ENCODE measurements around the gene CCDC187.
"Not testable (repeated sequence)": the region's sequence is repeated elsewhere in the genome, so short reads cannot be mapped to it uniquely, and the experiment has no call there.

The CCDC187 gene

GRCh38 chr9:136303825-136304416 is at the start of gene CCDC187:
Gene CCDC187 (minus strand): TSS chr9:136304094. CDS start chr9:136303830, 264 bp downstream.
- DNase-seq (ENCODE audit: low read depth) = no peak

- DNase-seq (ENCODE audit: low read depth) = no peak
Measured at GRCh38 chr9:136353088-136353487, 49.2 kb upstream of the CCDC187 start.

- DNase-seq (ENCODE audit: low read depth) = no peak
Measured at GRCh38 chr9:136352682-136353081, 48.8 kb upstream of the CCDC187 start.

DNA sequence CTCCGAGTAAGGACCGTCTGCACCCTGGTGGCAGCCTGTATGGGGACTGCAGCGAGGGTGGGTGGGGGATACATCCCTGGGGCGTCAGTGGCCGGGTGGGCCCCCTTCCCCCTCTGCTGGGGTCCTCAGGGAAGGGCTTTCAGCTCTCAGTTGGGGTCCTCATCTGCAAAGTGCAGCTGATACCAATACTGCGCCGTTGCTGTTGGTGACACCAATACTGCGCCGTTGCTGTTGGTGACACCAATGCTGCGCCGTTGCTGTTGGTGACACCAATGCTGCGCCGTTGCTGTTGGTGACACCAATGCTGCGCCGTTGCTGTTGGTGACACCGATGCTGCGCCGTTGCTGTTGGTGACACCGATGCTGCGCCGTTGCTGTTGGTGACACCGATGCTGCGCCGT is 48.0 kb upstream of the CCDC187 start:
- not testable (repeated sequence) for DNase-seq (ENCODE audit: low read depth)

DNA sequence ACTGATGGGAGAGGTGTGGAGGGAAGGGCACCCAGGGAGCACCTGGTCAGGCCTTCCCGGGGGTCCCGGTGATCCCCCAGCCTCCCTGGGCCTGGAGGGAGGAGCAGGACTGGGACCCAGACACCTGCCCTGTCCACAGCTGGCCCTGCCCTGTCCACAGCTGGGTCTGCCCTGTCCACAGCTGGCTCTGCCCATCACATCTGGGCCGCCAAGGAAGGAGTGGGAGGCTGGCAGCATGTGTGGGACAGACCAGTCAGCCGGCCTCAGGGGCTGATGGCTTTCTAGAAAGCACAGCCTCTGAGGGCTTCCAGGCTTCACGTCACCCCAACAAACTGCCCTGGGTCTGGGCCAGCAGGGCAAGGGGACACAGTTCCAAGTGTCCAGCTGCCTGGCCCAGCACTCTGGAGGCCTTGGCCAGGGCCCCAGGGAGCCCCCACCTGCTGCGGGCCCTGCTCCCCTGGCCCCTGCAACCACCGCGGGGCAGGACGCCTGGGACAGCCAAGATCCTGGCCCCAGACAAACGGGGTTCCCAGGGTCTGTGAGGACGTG is 47.4 kb upstream of the CCDC187 start:
- DNase-seq (ENCODE audit: low read depth) = no peak

DNA sequence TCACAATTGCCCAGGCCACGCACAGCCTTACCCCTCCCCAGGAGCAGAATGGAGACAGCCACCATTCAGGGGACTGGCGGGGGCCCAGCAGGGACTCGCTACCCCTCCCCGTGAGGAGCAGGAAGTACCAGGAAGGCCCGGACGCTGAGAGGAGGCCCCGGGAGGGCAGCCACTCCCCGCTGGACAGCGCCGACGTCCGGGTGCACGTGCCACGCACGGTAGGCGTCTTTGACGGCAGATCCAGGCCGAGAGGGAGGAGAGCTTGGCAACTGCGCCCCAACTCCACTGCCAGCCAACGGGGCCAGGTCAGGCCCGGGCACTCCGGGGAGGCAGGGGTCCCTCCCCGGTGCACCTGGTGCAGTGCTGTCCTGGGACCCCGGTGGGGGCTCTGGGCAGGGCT is 45.7 kb upstream of the CCDC187 start:
- DNase-seq (ENCODE audit: low read depth) = no peak

GRCh38 chr9:136348691-136349090 is 44.8 kb upstream of the CCDC187 start:
- DNase-seq (ENCODE audit: low read depth) = no peak

GRCh38 chr9:136347472-136348256 is 43.8 kb upstream of the CCDC187 start:
- DNase-seq (ENCODE audit: low read depth) = no peak

GRCh38 chr9:136346927-136347465 is 43.1 kb upstream of the CCDC187 start:
- DNase-seq (ENCODE audit: low read depth) = no peak

DNA sequence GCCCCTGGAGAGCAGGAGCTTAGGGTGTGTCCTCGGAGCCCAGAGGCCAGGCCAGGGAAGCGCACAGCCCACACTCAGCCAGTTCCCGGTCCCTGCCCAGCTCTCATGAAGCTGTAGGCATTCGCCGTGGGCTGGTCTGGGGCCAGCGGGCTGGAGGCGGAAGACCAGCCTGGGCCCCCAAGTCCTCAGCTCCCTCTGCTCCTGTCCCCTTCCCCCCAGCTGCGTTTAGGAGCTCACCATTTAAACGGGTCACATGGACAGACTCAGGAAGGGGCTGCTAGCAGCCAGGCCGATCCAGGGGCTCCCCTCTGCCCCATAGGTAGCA is 42.2 kb upstream of the CCDC187 start:
- no peak for DNase-seq (ENCODE audit: low read depth)

DNA sequence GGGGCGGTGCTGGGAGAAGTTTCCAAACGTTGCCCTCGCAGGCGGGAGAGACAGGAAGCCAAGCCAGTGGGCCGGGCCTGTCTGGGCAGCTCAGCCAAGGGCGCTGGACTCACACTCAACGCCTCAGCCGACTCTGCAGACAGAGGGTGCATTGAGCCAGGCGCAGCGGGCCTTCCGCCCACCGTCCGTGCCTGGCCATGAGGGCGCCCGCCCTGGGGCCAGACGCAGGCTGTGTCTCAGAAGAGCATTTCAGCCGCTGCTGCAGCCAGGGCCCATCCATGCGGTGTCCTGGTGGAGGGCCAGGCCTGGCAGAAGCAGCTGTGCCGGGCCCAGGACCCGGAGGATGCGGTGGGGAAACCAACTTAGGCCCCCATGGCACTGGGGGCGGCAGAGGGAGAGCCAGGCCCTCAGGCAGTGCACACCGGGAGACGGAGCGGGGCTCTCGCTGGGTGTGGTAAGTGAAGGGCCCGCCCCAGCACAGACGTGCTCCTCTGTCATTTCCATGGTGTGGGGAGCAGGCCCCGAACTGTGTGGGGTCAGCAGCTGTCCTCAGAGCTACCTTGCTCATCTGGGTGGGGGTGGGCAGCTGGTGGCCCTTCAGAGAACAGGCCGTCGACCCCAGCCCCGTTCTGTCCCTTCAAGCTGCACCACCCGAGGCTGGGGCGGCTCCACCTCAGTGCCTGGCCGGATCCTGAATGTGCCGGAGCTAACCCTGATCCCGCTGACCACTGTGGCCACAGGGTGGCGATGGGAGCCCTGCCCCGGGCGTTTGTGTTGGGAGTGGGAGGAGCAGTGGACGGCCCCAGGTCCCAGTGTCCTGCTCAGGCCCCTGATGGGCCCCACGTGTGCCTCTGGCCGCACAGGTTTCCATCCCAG is 41.6 kb upstream of the CCDC187 start:
- no peak for DNase-seq (ENCODE audit: low read depth)

DNA sequence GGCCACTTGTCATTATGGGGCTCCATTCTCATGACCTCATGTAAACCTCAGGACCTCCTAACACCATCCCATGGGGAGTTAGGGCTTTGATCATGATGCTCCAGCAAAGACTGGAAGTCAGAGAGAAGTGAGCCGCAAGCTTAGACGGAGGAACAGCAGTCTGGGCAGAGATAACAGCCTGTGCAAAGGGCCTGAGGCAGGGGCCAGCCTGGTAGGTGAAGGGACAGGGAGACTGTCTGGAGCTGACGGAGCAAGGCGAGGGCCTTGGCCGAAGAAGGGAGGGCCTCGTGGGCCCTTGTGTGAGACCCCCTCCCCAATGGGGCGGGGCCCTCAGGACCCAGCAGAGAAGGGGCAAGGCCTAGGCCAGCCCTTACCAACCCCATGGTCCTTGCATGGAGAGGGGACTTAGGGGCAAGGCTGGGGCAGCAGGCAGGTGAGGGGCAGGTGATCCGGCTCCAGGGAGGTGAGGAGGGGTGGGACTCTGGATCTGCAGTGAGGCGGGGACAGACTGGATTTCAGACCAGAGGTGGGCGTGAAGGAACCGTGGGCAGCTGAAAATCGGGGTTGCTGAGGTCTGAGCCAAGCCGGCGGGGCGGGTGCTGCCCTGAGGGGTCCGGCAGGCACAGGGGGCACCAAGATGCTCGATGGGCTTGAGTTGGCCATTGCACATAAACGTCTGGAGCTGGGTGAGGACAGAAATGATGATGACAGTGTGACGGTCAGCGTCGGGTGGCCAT is 40.8 kb upstream of the CCDC187 start:
- no peak for DNase-seq (ENCODE audit: low read depth)

GRCh38 chr9:136343884-136344269 is 40.0 kb upstream of the CCDC187 start:
- DNase-seq (ENCODE audit: low read depth) = no peak

DNA sequence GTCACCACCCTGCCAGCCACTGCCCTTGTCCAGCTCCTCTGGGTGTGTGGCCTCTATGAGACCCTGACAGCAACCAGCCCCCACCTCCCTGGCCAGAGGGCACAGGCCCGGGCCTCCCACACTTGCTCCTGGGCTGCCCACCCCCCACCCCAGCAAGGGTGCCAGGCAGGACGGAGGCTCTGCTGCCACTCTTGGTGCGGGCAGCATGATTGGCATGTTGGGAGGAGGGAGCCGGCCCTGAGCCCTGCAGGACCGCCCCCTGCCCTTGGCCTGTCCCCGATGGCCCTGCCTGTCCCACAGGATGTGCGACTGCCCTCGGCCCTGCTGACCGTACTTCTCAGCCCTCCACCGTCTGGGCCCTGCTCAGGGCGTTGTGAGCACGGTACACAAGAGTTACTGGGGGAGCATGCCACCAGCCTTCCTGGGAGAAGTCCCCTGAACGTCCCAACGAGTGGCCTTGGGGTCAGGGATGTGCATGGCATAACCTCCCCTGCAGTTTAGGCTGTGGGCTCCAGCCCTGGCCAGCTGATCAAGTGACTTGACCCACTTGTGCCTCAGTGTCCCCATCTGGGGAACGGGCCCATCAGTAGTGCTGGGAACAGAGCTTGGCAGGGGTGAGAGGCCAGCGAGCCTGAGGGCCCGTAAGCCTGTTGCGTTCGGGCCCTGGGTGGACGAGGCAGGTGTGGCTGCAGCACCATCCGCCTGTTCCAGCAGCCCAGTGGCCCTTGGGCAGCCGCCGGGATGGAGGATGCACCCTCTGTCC is 39.4 kb upstream of the CCDC187 start:
- no peak for DNase-seq (ENCODE audit: low read depth)

GRCh38 chr9:136342181-136343120 is 38.6 kb upstream of the CCDC187 start:
- peak; percentile 56 for DNase-seq (ENCODE audit: low read depth)

DNA sequence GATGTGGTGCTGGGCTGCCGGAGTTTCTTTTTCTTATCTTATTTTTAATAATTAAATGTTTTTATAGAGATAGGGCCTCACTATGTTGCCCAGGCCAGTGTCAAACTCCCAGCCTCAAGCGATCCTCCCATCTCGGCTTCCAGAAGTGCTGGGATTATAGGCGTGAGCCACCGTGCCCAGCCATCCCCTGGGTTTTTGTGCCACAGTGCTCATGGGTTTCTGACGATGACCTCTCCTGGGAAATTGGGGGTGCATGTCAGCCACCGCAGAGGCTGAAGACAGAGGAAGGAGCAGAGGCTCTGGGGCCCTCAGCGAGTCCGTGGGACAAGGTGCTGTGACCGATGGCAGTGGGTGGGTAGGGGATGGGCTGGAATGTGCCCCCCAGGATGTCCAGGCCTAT is 37.9 kb upstream of the CCDC187 start:
- DNase-seq (ENCODE audit: low read depth) = no peak

DNA sequence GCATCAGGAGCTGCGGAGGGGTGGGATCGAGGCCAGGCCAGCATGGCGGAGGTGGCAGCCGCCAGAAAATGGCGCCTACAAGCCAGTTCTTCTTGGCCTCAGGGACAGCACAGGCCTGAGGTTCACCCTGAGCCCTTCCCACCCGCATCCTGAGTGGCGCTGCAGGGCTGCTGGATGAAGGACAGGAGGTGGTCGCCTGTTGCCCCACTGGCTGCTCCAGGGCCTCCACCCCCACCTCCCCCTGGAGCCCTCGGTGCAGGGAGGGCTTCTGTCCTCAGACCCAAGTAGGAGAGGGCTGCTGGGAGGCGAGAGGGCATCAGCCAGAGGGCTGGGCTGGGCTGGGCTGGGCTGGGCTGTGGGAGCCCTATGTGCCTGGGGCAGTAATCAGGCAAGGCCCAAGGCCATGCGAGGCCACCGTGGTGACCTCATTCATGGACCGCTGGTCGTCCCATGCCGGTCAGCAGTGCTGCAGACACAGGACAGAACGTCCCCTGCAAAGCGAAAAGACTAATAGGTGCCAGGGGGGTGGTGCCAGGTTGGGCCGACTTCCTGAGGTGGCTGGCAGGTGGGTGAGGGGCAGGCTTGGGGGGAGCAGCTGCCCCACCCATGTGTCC is 37.3 kb upstream of the CCDC187 start:
- no peak for DNase-seq (ENCODE audit: low read depth)

GRCh38 chr9:136340356-136341041 is 36.6 kb upstream of the CCDC187 start:
- no peak for DNase-seq (ENCODE audit: low read depth)

- no peak for DNase-seq (ENCODE audit: low read depth)
Measured at GRCh38 chr9:136339958-136340310, 36.0 kb upstream of the CCDC187 start.
